Neural cell (in vitro differentiated cells): ENCODE measurements around the gene AGAP3.

ENCODE experiments used
- MXI1 ChIP-seq: fragments of 450-650 bp; conservative IDR thresholded peaks from 2 replicates; pipeline ENCODE4 v1.6.1; 2014; ENCODE audit warnings: antibody characterized with exemption, mild to moderate bottlenecking; ENCODE audit not compliant: poor library complexity, severe bottlenecking
- POLR2AphosphoS5 ChIP-seq: IDR thresholded peaks from 2 replicates; pipeline ENCODE4 v1.6.1; 2012
- RAD21 ChIP-seq: fragments of 450-650 bp; conservative IDR thresholded peaks from 2 replicates; pipeline ENCODE4 v1.6.1; 2014; ENCODE audit warnings: antibody characterized with exemption, mild to moderate bottlenecking, moderate library complexity
- REST ChIP-seq: IDR thresholded peaks from 2 replicates; pipeline ENCODE4 v1.6.1; 2012; ENCODE audit warnings: borderline replicate concordance
- TAF1 ChIP-seq: IDR thresholded peaks from 2 replicates; pipeline ENCODE4 v1.6.1; 2012; ENCODE audit warnings: low read depth
- TF ChIP-seq, protein P1 (sequence below): fragments of 450-650 bp; IDR thresholded peaks from 2 replicates; pipeline ENCODE4 v1.5.1; 2014; ENCODE audit warnings: antibody characterized with exemption, mild to moderate bottlenecking, moderate library complexity; ENCODE audit not compliant: poor library complexity, severe bottlenecking

DNA sequence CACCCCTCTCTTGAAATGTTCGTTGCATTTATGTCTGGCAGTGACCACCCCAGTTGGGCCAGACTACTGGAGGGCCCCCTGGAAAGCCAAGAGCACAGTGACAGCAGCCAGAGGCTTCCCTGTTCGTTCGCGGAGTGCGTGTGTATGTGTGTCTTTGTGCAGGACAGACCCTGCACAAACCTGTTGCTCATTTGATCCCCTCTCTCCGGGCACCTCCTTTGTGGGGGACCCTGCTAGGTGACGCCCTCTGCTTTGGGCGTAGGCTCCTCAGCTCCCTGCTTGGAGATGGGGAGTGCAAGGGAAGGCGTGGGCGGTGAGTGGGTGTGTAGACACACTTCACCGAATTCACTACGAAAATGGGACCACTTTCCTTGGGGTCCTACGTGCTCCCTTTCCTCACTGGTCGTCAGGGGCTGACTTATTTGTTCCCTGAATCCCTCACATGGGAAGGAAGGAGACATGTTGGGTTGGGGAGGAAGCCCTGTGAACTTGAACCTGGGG is 38.7 kb downstream of the AGAP3 start:
- TF ChIP-seq MXI1 (no peak), POLR2AphosphoS5 (no peak), RAD21 (no peak), REST (no peak), TAF1 (no peak)
- TF ChIP-seq, protein P1, sequence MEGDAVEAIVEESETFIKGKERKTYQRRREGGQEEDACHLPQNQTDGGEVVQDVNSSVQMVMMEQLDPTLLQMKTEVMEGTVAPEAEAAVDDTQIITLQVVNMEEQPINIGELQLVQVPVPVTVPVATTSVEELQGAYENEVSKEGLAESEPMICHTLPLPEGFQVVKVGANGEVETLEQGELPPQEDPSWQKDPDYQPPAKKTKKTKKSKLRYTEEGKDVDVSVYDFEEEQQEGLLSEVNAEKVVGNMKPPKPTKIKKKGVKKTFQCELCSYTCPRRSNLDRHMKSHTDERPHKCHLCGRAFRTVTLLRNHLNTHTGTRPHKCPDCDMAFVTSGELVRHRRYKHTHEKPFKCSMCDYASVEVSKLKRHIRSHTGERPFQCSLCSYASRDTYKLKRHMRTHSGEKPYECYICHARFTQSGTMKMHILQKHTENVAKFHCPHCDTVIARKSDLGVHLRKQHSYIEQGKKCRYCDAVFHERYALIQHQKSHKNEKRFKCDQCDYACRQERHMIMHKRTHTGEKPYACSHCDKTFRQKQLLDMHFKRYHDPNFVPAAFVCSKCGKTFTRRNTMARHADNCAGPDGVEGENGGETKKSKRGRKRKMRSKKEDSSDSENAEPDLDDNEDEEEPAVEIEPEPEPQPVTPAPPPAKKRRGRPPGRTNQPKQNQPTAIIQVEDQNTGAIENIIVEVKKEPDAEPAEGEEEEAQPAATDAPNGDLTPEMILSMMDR = no peak
